H7 (cell line): Measurements from ENCODE around the gene KRT85. TPM values are rescaled to one million over a fixed set of nuclear protein-coding genes. Genes with fewer than 3 reads are reported as not detected.
"Not testable (repeated sequence)": the region's sequence is repeated elsewhere in the genome, so short reads cannot be mapped to it uniquely, and the experiment has no call there.

Experiments used
- DNase-seq: peaks from one replicate; pipeline ENCODE4 v3.0.0; 2012
- H3K27me3 ChIP-seq: 2 replicates; pipeline ENCODE4 v1.6.0; 2011; ENCODE audit warnings: mild to moderate bottlenecking, low read length; ENCODE audit not compliant: control insufficient read depth, insufficient read depth
- H3K36me3 ChIP-seq: replicated peaks from 2 replicates; pipeline ENCODE4 v1.5.1; 2011; ENCODE audit warnings: low read length; ENCODE audit not compliant: control insufficient read depth, insufficient read depth
- H3K4me3 ChIP-seq: 2 replicates; pipeline ENCODE4 v1.5.1; 2011; ENCODE audit warnings: low read depth, mild to moderate bottlenecking, control low read depth, low read length, moderate library complexity; ENCODE audit not compliant: insufficient read depth
- total RNA-seq: library from RNA; depleted of rRNA; stranded (reverse); fragments of >200 nt; shearing (Covaris generic); gene quantifications from 2 replicates; pipeline ENCODE4 v1.2.3, GENCODE V29; 2014; rRNA removed

The KRT85 gene
- total RNA-seq, result not detected in 2 replicates

DNA sequence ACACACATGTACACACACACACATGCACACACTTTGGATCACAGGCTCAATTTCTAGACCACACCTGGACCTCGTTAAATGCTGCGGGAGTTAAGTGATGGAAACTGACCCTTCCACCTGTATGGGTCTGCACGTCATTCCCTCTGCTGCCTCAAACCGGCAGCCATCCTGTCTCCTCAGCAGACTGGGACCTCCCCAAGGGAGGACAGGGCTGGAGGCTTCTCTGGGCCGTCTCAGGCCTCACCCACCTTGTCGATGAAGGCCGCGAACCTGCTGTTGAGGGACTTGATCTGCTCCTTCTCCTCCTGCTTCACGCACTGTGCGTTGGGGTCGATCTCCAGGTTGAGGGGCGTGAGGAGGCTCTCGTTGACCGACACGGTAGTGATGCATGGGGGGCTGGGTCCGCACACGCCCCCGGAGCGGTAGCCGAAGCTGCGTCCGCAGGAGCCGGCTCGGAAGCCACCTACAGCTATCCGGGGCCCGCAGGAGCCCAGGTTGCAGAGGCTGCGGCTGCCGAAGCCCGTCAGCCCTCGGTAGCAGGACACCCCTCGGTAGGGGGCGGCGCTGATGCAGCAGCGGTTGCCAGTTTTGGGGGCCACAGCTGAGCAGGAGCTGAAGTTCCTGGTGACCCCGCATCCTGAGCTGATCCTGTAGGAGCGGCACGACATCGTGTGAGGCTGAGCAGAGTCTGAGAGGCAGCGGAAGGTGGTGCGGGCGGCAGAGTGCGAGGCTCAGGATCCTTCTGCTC is at the start of gene KRT85:
Gene KRT85, minus strand, starts transcription at position 744 of the 748 bp plus-strand sequence. Its CDS starts 76 bp downstream, at position 668.
- Histone ChIP-seq H3K36me3 (no peaks in the 10 kb centered on the region), H3K27me3 (no peaks in the 10 kb centered on the region; the same call in 1 of the 2 replicates), H3K4me3 (no peak within 1 kb of the TSS)
- DNase-seq, result no peak

GRCh38 chr12:52416795-52417194 is 49.5 kb upstream of the KRT85 start:
- DNase-seq, result no peak
- no peaks in the 10 kb centered on the region for H3K36me3 ChIP-seq
- H3K4me3 ChIP-seq, result no peak overlapping the region
- H3K27me3 ChIP-seq, result no peaks in the 10 kb centered on the region

DNA sequence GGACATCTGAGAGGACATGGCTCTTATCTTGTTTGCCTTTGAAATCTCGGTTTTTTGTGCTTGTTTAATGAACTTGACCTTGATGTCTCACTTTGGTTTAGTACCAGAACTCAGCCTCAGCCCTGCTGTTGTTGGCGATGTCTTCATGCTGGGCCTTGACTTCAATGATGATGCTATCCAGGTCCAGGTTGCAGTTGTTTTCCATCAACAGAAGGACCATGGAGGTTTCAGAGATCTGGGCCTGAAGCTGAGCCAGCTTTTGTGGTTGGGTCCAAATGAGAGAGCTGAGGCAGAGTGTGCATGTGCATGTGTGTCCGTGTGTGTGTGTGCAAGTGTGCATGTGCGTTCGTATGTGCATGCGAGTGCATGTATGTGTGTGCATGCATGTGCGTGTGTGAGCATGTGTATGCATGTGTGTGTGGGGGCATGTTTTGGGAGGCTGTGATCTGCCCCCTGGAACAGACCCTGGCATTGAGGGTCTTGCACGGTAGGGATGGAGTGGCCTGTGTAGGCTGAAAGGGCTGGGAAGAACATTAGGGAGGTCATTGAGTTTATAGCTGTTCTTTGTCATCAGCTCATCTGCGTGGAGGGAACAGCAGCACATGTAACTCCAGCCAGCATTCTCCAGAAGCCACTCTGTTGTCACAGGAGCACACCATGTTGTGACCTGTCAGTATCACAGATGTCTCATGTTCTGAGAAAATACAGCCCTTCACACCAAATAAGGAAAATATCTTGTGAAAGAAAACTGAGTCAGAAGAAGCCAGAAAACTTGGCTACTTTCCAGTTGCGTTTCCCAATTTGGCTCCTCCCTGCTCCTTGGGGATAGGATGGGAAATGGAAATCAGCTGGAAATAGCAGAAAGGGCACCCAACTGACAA is 48.8 kb upstream of the KRT85 start:
- DNase-seq, result no peak
- H3K27me3 ChIP-seq, result no peaks in the 10 kb centered on the region
- no peaks in the 10 kb centered on the region for H3K36me3 ChIP-seq
- no peak overlapping the region for H3K4me3 ChIP-seq

DNA sequence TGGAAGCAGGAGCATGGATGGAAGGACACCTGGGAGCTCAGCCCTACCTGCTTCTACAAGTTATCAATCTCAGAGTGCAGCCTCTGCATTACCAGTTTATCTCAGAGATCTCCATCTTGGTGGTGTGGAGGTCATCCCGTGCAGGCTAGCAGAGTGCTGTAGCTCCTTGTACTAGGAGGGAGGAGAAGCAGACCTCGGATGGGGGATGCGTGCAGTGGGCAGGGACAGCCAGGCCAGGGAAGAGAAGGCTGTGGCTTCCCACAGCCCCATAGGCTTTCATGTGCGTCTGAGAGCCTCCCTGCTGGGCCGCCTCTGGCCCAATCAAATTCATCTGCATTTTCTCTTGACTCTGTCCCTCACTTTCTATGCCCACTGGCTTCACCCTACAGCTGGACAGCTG is 47.7 kb upstream of the KRT85 start:
- H3K36me3 ChIP-seq, result no peaks in the 10 kb centered on the region
- H3K4me3 ChIP-seq, result no peak overlapping the region
- no peak for DNase-seq
- no peaks in the 10 kb centered on the region for H3K27me3 ChIP-seq

GRCh38 chr12:52413782-52414345 is 46.6 kb upstream of the KRT85 start:
- Histone ChIP-seq H3K4me3 (no peak overlapping the region), H3K36me3 (no peaks in the 10 kb centered on the region), H3K27me3 (no peaks in the 10 kb centered on the region)
- DNase-seq, result peak; percentile 83

GRCh38 chr12:52413202-52413601 is 45.9 kb upstream of the KRT85 start:
- Histone ChIP-seq H3K27me3 (no peaks in the 10 kb centered on the region), H3K4me3 (no peak overlapping the region), H3K36me3 (no peaks in the 10 kb centered on the region)
- no peak for DNase-seq

DNA sequence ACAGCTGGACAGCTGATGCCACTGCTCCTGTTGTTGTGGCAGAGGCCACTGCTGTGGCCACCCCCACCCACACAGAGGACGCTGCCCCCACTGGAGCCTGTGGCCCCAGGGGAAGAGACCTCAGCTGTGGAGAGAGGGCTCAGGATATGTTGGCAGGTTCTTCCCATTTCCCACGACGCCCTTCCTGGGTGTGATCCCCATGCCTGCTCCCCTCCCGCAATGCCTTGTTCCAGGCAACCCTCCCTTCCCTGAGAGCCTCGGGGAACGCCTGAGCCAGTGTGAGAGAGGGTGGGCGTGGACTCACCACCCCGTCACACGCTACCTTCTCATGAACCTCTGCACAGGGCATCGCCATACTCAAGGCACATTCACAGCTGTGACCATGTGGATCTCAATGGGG is 44.5 kb upstream of the KRT85 start:
- H3K27me3 ChIP-seq, result no peaks in the 10 kb centered on the region
- no peak overlapping the region for H3K4me3 ChIP-seq
- no peak for DNase-seq
- H3K36me3 ChIP-seq, result no peaks in the 10 kb centered on the region

DNA sequence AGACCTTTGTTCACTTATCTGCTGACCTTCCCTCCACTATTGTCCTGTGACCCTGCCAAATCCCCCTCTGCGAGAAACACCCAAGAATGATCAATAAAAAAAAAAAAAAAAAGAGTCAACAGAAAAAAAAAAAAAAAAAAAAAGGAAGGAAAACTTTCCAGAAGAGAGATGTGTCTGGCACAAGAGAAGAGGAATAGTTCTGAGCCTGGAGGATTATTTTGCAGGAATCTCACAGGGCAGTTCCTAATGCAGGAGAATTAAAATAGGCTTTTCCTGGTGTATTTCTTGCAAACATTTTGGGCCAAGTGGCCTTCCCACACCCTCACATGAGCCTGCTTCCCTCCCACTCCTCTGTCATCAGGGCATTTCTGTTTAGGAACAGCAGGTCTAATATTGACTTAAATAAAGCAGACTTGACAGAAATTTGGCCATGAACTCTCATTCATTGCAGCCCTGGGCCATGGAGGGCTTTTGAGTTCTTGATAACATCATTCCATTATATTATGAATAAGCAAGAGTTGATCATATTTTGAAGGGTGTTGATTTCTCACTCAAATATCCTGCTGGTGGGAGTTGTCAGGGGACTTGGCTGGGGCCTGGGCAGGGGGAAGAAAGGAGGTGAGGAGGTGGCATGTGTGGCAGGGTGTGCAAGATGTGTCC is 43.4 kb upstream of the KRT85 start:
- not testable (repeated sequence) for H3K4me3 ChIP-seq, DNase-seq

DNA sequence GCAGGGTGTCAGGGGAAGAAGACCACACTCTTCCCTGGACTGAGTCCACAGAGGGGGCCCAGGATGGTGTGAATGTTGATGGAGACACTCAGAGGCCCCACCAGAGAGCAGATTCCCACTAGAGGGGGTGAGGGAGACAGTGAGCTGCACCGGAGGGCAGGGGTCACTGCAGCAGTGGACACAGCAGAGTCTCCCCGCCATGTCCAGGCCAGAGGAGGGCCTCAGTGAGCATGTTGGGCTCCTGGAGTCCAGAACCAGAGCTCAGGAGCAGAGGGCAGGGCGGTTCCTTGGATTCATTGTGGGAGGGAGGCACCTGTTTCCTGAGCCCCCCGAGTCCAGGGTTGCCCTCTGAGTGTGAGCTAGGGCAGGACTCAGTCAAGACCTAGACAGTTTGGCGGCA is 40.6 kb upstream of the KRT85 start:
- Histone ChIP-seq H3K4me3 (no peak overlapping the region), H3K27me3 (no peaks in the 10 kb centered on the region), H3K36me3 (no peaks in the 10 kb centered on the region)
- DNase-seq, result peak; percentile 59

More for the DNA sequence above, 43.4 kb upstream of the KRT85 start:
- H3K36me3 ChIP-seq, H3K27me3 ChIP-seq: not testable (repeated sequence)

DNA sequence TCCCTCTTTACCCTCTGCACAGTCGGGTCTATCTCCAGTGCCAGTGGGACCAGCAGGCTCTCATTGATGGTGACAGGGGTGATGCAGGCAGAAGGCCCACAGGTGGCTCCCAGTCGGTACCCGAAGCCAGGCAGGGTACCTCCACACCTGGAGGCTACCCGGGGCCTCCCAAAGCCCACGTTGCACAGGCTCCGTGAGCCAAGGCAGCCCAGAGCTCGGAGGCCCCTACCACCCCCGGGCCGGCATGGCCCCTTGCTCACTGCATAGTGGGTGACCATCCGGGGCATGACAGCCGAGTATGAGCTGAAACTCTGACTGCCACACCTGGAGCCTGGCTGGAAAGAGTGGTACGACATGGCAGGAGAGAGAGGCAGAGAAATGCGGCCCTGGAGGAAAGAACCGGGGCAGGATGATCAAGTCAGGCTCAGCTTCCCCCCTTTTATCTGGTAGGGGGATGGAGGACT is 38.7 kb upstream of the KRT85 start, which contains the start of gene KRT82:
Gene KRT82, minus strand, starts transcription at position 414 of the 464 bp plus-strand sequence. Its CDS starts 58 bp downstream, at position 356.
- Histone ChIP-seq H3K4me3 (no peak within 1 kb of the TSS), H3K27me3 (no peaks in the 10 kb centered on the region), H3K36me3 (no peaks in the 10 kb centered on the region)
- no peak for DNase-seq

DNA sequence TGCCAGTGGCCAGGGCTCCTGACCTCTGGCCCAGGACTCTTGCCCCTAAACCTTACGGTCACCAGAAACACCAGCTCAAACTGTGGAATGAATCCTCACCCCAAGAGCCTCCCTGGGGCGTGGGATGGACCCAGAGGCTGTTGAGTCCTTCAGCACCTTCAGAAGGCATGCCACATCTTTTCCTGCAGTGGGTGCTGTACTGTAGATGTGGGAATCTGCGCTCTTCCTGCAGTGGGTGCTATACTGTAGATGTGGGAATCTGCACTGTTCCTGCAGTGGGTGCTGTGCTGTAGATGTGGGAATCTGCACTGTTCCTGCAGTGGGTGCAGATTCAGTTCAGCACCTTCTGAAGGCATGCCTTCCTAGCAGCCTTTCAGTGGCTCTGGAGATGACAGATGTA is 37.7 kb upstream of the KRT85 start:
- no peaks in the 10 kb centered on the region for H3K36me3 ChIP-seq
- DNase-seq, result no peak
- H3K27me3 ChIP-seq, result no peaks in the 10 kb centered on the region
- no peak overlapping the region for H3K4me3 ChIP-seq

- Histone ChIP-seq H3K4me3 (no peak overlapping the region), H3K27me3 (no peaks in the 10 kb centered on the region), H3K36me3 (no peaks in the 10 kb centered on the region)
- no peak for DNase-seq
Observed at GRCh38 chr12:52403561-52403960, 36.3 kb upstream of the KRT85 start.

DNA sequence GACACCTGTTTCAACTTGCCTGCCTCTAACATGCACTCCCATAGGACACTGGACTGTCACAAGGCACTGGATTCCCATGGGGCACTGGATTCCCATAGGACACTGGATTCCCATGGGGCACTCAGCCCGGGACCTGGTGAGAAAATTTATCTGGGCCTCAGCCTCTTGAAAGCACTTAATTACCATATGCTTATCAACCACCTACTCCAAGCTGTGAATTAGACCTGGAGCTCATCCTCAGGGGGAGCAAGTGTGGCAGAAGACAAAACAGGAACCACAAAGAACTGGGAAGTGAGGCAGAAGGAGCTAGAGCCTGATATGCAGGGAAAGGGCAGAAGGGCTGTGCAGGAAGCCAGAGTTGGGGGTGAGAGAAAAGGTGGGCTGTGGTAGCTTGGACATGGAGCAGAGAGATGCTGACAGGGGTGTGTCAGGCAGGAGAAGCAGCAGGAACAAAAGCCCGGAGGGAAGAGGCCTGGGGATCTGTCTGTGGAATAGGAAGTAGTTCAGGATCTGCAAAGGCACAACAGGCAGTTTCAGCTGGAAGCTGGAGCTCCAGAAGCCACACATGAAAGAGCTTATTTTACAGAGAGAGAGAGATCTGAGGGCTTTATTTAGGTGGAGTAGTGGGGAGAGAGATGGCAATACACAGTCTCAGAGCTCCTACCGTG is 35.7 kb upstream of the KRT85 start:
- H3K36me3 ChIP-seq, result no peaks in the 10 kb centered on the region
- peak; percentile 71 for DNase-seq
- H3K27me3 ChIP-seq, result no peaks in the 10 kb centered on the region
- H3K4me3 ChIP-seq, result no peak overlapping the region

DNA sequence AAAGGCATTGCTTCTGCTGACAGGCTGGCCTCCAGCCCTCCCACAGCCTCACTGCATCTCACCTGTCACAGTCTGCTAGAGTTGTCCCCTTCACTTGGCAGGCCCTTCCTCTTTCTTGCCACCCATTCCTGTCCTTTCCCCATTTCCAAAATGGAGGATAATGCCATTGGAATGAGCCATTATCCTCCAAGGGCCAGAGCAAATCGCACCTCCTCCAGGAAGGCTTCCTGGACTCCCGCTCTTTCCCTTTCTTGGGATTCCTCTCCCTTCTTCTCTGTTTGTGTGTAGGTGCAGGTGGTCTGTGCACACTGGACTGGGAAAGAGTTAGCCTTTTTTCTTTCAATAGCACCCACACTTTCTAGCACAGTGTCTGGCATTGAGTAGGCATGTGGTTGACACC is 35.1 kb upstream of the KRT85 start:
- H3K4me3 ChIP-seq, result no peak overlapping the region
- no peak for DNase-seq
- no peaks in the 10 kb centered on the region for H3K36me3 ChIP-seq
- H3K27me3 ChIP-seq, result no peaks in the 10 kb centered on the region
